Measurements from ENCODE around the gene DYNC2H1. TPM values are rescaled to one million over a fixed set of nuclear protein-coding genes. Genes with fewer than 3 reads are reported as not detected.

The DYNC2H1 gene
- total RNA-seq, 1 donor from 2014 or later = 46.4 TPM

GRCh38 chr11:103183981-103184611 lies 74.9 kb downstream of the DYNC2H1 start:
- Histone ChIP-seq H3K27ac (ENCODE audit: low read depth, low read length) (no peak overlapping the region), H3K9ac (ENCODE audit: low read depth in 1 of 3, low read length in 3 of 3) (no peak overlapping the region), H3K36me3 (ENCODE audit: control insufficient read depth in 3 of 3, insufficient read depth in 3 of 3, low read length in 3 of 3) (no peaks in the 10 kb centered on the region), H3K4me3 (ENCODE audit: low read length in 3 of 3) (no peak overlapping the region), H3K27me3 (ENCODE audit: control insufficient read depth in 3 of 3, insufficient read depth in 3 of 3, low read length in 3 of 3) (no peaks in the 10 kb centered on the region), H3K9me3 (ENCODE audit: control insufficient read depth in 3 of 3, low read length in 3 of 3) (no peaks in the 10 kb centered on the region), H3K4me1 (ENCODE audit: control insufficient read depth in 3 of 3, insufficient read depth in 3 of 3, low read length in 3 of 3) (no peaks in the 10 kb centered on the region)

GRCh38 chr11:103202048-103202651 lies 92.9 kb downstream of the DYNC2H1 start:
- Histone ChIP-seq H3K36me3 (ENCODE audit: control insufficient read depth in 3 of 3, insufficient read depth in 3 of 3, low read length in 3 of 3) (peaks cover 0 to 4% (median 0%) of the 10 kb centered on the region in 3 donors), H3K27me3 (ENCODE audit: control insufficient read depth in 3 of 3, insufficient read depth in 3 of 3, low read length in 3 of 3) (no peaks in the 10 kb centered on the region), H3K4me3 (ENCODE audit: low read length in 3 of 3) (no peak overlapping the region), H3K4me1 (ENCODE audit: control insufficient read depth in 3 of 3, insufficient read depth in 3 of 3, low read length in 3 of 3) (no peaks in the 10 kb centered on the region), H3K9ac (ENCODE audit: low read depth in 1 of 3, low read length in 3 of 3) (no peak overlapping the region), H3K27ac (ENCODE audit: low read depth, low read length) (no peak overlapping the region), H3K9me3 (ENCODE audit: control insufficient read depth in 3 of 3, low read length in 3 of 3) (no peaks in the 10 kb centered on the region)

GRCh38 chr11:103210543-103210942 lies 101.3 kb downstream of the DYNC2H1 start:
- no peaks in the 10 kb centered on the region for H3K27me3 ChIP-seq (ENCODE audit: control insufficient read depth in 3 of 3, insufficient read depth in 3 of 3, low read length in 3 of 3)
- H3K9ac ChIP-seq (ENCODE audit: low read depth in 1 of 3, low read length in 3 of 3) = no peak overlapping the region
- H3K27ac ChIP-seq (ENCODE audit: low read depth, low read length) = no peak overlapping the region
- H3K9me3 ChIP-seq (ENCODE audit: control insufficient read depth in 3 of 3, low read length in 3 of 3) = no peaks in the 10 kb centered on the region
- no peaks in the 10 kb centered on the region for H3K36me3 ChIP-seq (ENCODE audit: control insufficient read depth in 3 of 3, insufficient read depth in 3 of 3, low read length in 3 of 3)
- no peak overlapping the region for H3K4me3 ChIP-seq (ENCODE audit: low read length in 3 of 3)
- H3K4me1 ChIP-seq (ENCODE audit: control insufficient read depth in 3 of 3, insufficient read depth in 3 of 3, low read length in 3 of 3) = no peaks in the 10 kb centered on the region

- Histone ChIP-seq H3K9me3 (ENCODE audit: control insufficient read depth in 3 of 3, low read length in 3 of 3) (no peaks in the 10 kb centered on the region), H3K27me3 (ENCODE audit: control insufficient read depth in 3 of 3, insufficient read depth in 3 of 3, low read length in 3 of 3) (no peaks in the 10 kb centered on the region), H3K36me3 (ENCODE audit: control insufficient read depth in 3 of 3, insufficient read depth in 3 of 3, low read length in 3 of 3) (no peaks in the 10 kb centered on the region), H3K4me1 (ENCODE audit: control insufficient read depth in 3 of 3, insufficient read depth in 3 of 3, low read length in 3 of 3) (no peaks in the 10 kb centered on the region), H3K4me3 (ENCODE audit: low read length in 3 of 3) (no peak overlapping the region), H3K9ac (ENCODE audit: low read depth in 1 of 3, low read length in 3 of 3) (no peak overlapping the region), H3K27ac (ENCODE audit: low read depth, low read length) (no peak overlapping the region)
Observed at GRCh38 chr11:103215812-103216211, 106.6 kb downstream of the DYNC2H1 start.

GRCh38 chr11:103220133-103220532 lies 110.9 kb downstream of the DYNC2H1 start:
- no peak overlapping the region for H3K4me3 ChIP-seq (ENCODE audit: low read length in 3 of 3)
- no peak overlapping the region for H3K27ac ChIP-seq (ENCODE audit: low read depth, low read length)
- no peaks in the 10 kb centered on the region for H3K36me3 ChIP-seq (ENCODE audit: control insufficient read depth in 3 of 3, insufficient read depth in 3 of 3, low read length in 3 of 3)
- no peak overlapping the region for H3K9ac ChIP-seq (ENCODE audit: low read depth in 1 of 3, low read length in 3 of 3)
- no peaks in the 10 kb centered on the region for H3K9me3 ChIP-seq (ENCODE audit: control insufficient read depth in 3 of 3, low read length in 3 of 3)
- no peaks in the 10 kb centered on the region for H3K4me1 ChIP-seq (ENCODE audit: control insufficient read depth in 3 of 3, insufficient read depth in 3 of 3, low read length in 3 of 3)
- H3K27me3 ChIP-seq (ENCODE audit: control insufficient read depth in 3 of 3, insufficient read depth in 3 of 3, low read length in 3 of 3) = no peaks in the 10 kb centered on the region

GRCh38 chr11:103222806-103223205 lies 113.6 kb downstream of the DYNC2H1 start:
- no peak overlapping the region for H3K27ac ChIP-seq (ENCODE audit: low read depth, low read length)
- H3K9ac ChIP-seq (ENCODE audit: low read depth in 1 of 3, low read length in 3 of 3) = no peak overlapping the region
- no peaks in the 10 kb centered on the region for H3K9me3 ChIP-seq (ENCODE audit: control insufficient read depth in 3 of 3, low read length in 3 of 3)
- no peaks in the 10 kb centered on the region for H3K27me3 ChIP-seq (ENCODE audit: control insufficient read depth in 3 of 3, insufficient read depth in 3 of 3, low read length in 3 of 3)
- H3K36me3 ChIP-seq (ENCODE audit: control insufficient read depth in 3 of 3, insufficient read depth in 3 of 3, low read length in 3 of 3) = no peaks in the 10 kb centered on the region
- H3K4me1 ChIP-seq (ENCODE audit: control insufficient read depth in 3 of 3, insufficient read depth in 3 of 3, low read length in 3 of 3) = no peaks in the 10 kb centered on the region
- no peak overlapping the region for H3K4me3 ChIP-seq (ENCODE audit: low read length in 3 of 3)

GRCh38 chr11:103228807-103229206 lies 119.6 kb downstream of the DYNC2H1 start:
- no peaks in the 10 kb centered on the region for H3K36me3 ChIP-seq (ENCODE audit: control insufficient read depth in 3 of 3, insufficient read depth in 3 of 3, low read length in 3 of 3)
- no peak overlapping the region for H3K4me3 ChIP-seq (ENCODE audit: low read length in 3 of 3)
- H3K9me3 ChIP-seq (ENCODE audit: control insufficient read depth in 3 of 3, low read length in 3 of 3) = no peaks in the 10 kb centered on the region

GRCh38 chr11:103234974-103235373 lies 125.7 kb downstream of the DYNC2H1 start:
- Histone ChIP-seq H3K4me3 (ENCODE audit: low read length in 3 of 3) (no peak overlapping the region), H3K27me3 (ENCODE audit: control insufficient read depth in 3 of 3, insufficient read depth in 3 of 3, low read length in 3 of 3) (no peaks in the 10 kb centered on the region), H3K9ac (ENCODE audit: low read depth in 1 of 3, low read length in 3 of 3) (peak overlapping the region in 1 of 3 donors; percentile 20), H3K9me3 (ENCODE audit: control insufficient read depth in 3 of 3, low read length in 3 of 3) (no peaks in the 10 kb centered on the region), H3K27ac (ENCODE audit: low read depth, low read length) (no peak overlapping the region), H3K36me3 (ENCODE audit: control insufficient read depth in 3 of 3, insufficient read depth in 3 of 3, low read length in 3 of 3) (no peaks in the 10 kb centered on the region), H3K4me1 (ENCODE audit: control insufficient read depth in 3 of 3, insufficient read depth in 3 of 3, low read length in 3 of 3) (no peaks in the 10 kb centered on the region)

More at GRCh38 chr11:103228807-103229206, 119.6 kb downstream of the DYNC2H1 start:
- Histone ChIP-seq H3K27ac (ENCODE audit: low read depth, low read length) (no peak overlapping the region), H3K4me1 (ENCODE audit: control insufficient read depth in 3 of 3, insufficient read depth in 3 of 3, low read length in 3 of 3) (no peaks in the 10 kb centered on the region), H3K27me3 (ENCODE audit: control insufficient read depth in 3 of 3, insufficient read depth in 3 of 3, low read length in 3 of 3) (no peaks in the 10 kb centered on the region), H3K9ac (ENCODE audit: low read depth in 1 of 3, low read length in 3 of 3) (no peak overlapping the region)

- Histone ChIP-seq H3K9ac (ENCODE audit: low read depth in 1 of 3, low read length in 3 of 3) (no peak overlapping the region), H3K36me3 (ENCODE audit: control insufficient read depth in 3 of 3, insufficient read depth in 3 of 3, low read length in 3 of 3) (peaks cover 0 to 8% (median 0%) of the 10 kb centered on the region in 3 donors), H3K4me1 (ENCODE audit: control insufficient read depth in 3 of 3, insufficient read depth in 3 of 3, low read length in 3 of 3) (no peaks in the 10 kb centered on the region), H3K27me3 (ENCODE audit: control insufficient read depth in 3 of 3, insufficient read depth in 3 of 3, low read length in 3 of 3) (no peaks in the 10 kb centered on the region), H3K4me3 (ENCODE audit: low read length in 3 of 3) (no peak overlapping the region), H3K9me3 (ENCODE audit: control insufficient read depth in 3 of 3, low read length in 3 of 3) (no peaks in the 10 kb centered on the region), H3K27ac (ENCODE audit: low read depth, low read length) (no peak overlapping the region)
Observed at GRCh38 chr11:103241574-103241973, 132.3 kb downstream of the DYNC2H1 start.

GRCh38 chr11:103254123-103254522 lies 144.9 kb downstream of the DYNC2H1 start:
- Histone ChIP-seq H3K9me3 (ENCODE audit: control insufficient read depth in 3 of 3, low read length in 3 of 3) (no peaks in the 10 kb centered on the region), H3K9ac (ENCODE audit: low read depth in 1 of 3, low read length in 3 of 3) (no peak overlapping the region), H3K27me3 (ENCODE audit: control insufficient read depth in 3 of 3, insufficient read depth in 3 of 3, low read length in 3 of 3) (no peaks in the 10 kb centered on the region), H3K36me3 (ENCODE audit: control insufficient read depth in 3 of 3, insufficient read depth in 3 of 3, low read length in 3 of 3) (no peaks in the 10 kb centered on the region), H3K4me1 (ENCODE audit: control insufficient read depth in 3 of 3, insufficient read depth in 3 of 3, low read length in 3 of 3) (no peaks in the 10 kb centered on the region), H3K4me3 (ENCODE audit: low read length in 3 of 3) (no peak overlapping the region), H3K27ac (ENCODE audit: low read depth, low read length) (no peak overlapping the region)

Data from skeletal muscle tissue (tissue), 4 donors.